Activated naive CD4-positive, alpha-beta T cell treated with anti-CD3 and anti-CD28 coated beads for 36 hours (primary cell): ENCODE data around the gene LIME1. TPM values are rescaled to one million over a fixed set of nuclear protein-coding genes. Genes with fewer than 3 reads are reported as not detected.

Experiments used
- CTCF ChIA-PET: fragments of 350-600 bp; sonication (Branson Sonifier 250); formaldehyde crosslinking; loops from one replicate; lab custom pipeline; 2021; ENCODE audit warnings: antibody characterized with exemption; lab: Charles Lee
- DNase-seq: peaks from one replicate; pipeline ENCODE4 v3.0.0-alpha.2; 2020
- H3K27ac Mint-ChIP-seq: one replicate; pipeline ENCODE4 v1.8.0; 2021; ENCODE audit warnings: mild to moderate bottlenecking, mixed read lengths
- H3K27me3 Mint-ChIP-seq: one replicate; pipeline ENCODE4 v1.8.0; 2021; ENCODE audit warnings: low read depth, mixed read lengths
- H3K36me3 Mint-ChIP-seq: one replicate; pipeline ENCODE4 v1.8.0; 2021; ENCODE audit warnings: low read depth, mixed read lengths
- H3K4me1 Mint-ChIP-seq: one replicate; pipeline ENCODE4 v1.8.0; 2021; ENCODE audit warnings: low read depth, mixed read lengths
- H3K4me3 Mint-ChIP-seq: one replicate; pipeline ENCODE4 v1.8.0; 2021; ENCODE audit warnings: mild to moderate bottlenecking, moderate library complexity, mixed read lengths
- H3K9me3 Mint-ChIP-seq: one replicate; pipeline ENCODE4 v1.8.0; 2021; ENCODE audit warnings: mixed read lengths
- intact Hi-C: fragments of 100-400 bp; cut with micrococcal nuclease; formaldehyde crosslinking; loops from one replicate; pipeline ENCODE4 v1.15.1; 2023
- total RNA-seq, 2 experiments: library from RNA; stranded (reverse); gene quantifications; one replicate each; pipeline ENCODE4 v1.2.3, GENCODE V29; 2021

The LIME1 gene
- total RNA-seq, 2 experiments from 2014 or later, result 3.1 to 4.1 TPM

GRCh38 chr20:63693083-63693732 lies 43.3 kb upstream of the LIME1 start:
- Mint-ChIP-seq H3K27me3 (no peaks in the 10 kb centered on the region), H3K27ac (no peak overlapping the region), H3K4me3 (no peak overlapping the region), H3K36me3 (peaks cover 7% of the 10 kb centered on the region), H3K9me3 (no peaks in the 10 kb centered on the region), H3K4me1 (peaks cover 24% of the 10 kb centered on the region)
- no peak for DNase-seq
- CTCF ChIA-PET, result no interaction called here
- intact Hi-C loops, result no loop called here

GRCh38 chr20:63693733-63694583 lies 42.5 kb upstream of the LIME1 start:
- Mint-ChIP-seq H3K4me3 (no peak overlapping the region), H3K9me3 (no peaks in the 10 kb centered on the region), H3K27ac (peak overlapping the region; percentile 36), H3K4me1 (peaks cover 29% of the 10 kb centered on the region), H3K36me3 (peaks cover 7% of the 10 kb centered on the region), H3K27me3 (no peaks in the 10 kb centered on the region)
- CTCF ChIA-PET, result interaction anchor here (0.5 kb wide), 1 partner anchor 86 kb away, joined by 4 read pairs; no protein-coding TSS in a partner anchor
- DNase-seq, result no peak
- intact Hi-C loops, result no loop called here

DNA sequence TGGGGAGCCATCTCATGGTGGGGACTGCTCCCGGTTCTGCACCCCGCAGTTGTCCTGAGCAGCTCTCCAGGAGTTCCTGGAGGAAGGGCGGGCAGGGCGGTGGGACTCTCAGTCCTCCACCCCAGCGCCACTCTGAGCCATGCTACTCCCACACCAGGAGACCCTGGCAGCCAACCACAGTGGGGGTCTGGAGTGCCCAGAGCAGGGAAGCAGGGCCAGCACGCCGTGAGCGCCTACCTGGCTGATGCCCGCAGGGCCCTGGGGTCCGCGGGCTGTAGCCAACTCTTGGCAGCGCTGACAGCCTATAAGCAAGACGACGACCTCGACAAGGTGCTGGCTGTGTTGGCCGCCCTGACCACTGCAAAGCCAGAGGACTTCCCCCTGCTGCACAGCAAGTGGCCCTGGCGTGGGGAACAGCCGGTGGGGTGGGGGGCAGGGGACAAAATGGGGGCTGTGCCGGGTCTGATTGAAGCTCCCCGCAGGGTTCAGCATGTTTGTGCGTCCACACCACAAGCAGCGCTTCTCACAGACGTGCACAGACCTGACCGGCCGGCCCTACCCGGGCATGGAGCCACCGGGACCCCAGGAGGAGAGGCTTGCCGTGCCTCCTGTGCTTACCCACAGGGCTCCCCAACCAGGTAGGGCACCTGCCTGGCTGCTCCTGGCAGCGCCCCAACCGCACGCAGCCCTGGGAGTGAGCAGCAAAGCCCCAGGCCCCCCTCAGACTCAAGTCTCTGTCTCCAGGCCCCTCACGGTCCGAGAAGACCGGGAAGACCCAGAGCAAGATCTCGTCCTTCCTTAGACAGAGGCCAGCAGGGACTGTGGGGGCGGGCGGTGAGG lies 41.7 kb upstream of the LIME1 start:
- Mint-ChIP-seq H3K27me3 (no peaks in the 10 kb centered on the region), H3K4me3 (no peak overlapping the region), H3K36me3 (peaks cover 7% of the 10 kb centered on the region), H3K9me3 (no peaks in the 10 kb centered on the region), H3K27ac (no peak overlapping the region), H3K4me1 (peaks cover 34% of the 10 kb centered on the region)
- CTCF ChIA-PET, result interaction anchor here (0.5 kb wide), 1 partner anchor 86 kb away, joined by 4 read pairs; no protein-coding TSS in a partner anchor
- no peak for DNase-seq
- intact Hi-C loops, result no loop called here

GRCh38 chr20:63695424-63696305 lies 40.8 kb upstream of the LIME1 start:
- intact Hi-C loops, result no loop called here
- Mint-ChIP-seq H3K4me3 (no peak overlapping the region), H3K36me3 (peaks cover 7% of the 10 kb centered on the region), H3K4me1 (peaks cover 39% of the 10 kb centered on the region), H3K27me3 (no peaks in the 10 kb centered on the region), H3K27ac (no peak overlapping the region), H3K9me3 (no peaks in the 10 kb centered on the region)
- CTCF ChIA-PET, result no interaction called here
- DNase-seq, result no peak

GRCh38 chr20:63696306-63696627 lies 40.2 kb upstream of the LIME1 start:
- CTCF ChIA-PET, result no interaction called here
- Mint-ChIP-seq H3K9me3 (no peaks in the 10 kb centered on the region), H3K27ac (no peak overlapping the region), H3K27me3 (no peaks in the 10 kb centered on the region), H3K4me1 (peaks cover 41% of the 10 kb centered on the region), H3K36me3 (peaks cover 7% of the 10 kb centered on the region), H3K4me3 (no peak overlapping the region)
- intact Hi-C loops, result no loop called here
- peak; percentile 58 for DNase-seq

DNA sequence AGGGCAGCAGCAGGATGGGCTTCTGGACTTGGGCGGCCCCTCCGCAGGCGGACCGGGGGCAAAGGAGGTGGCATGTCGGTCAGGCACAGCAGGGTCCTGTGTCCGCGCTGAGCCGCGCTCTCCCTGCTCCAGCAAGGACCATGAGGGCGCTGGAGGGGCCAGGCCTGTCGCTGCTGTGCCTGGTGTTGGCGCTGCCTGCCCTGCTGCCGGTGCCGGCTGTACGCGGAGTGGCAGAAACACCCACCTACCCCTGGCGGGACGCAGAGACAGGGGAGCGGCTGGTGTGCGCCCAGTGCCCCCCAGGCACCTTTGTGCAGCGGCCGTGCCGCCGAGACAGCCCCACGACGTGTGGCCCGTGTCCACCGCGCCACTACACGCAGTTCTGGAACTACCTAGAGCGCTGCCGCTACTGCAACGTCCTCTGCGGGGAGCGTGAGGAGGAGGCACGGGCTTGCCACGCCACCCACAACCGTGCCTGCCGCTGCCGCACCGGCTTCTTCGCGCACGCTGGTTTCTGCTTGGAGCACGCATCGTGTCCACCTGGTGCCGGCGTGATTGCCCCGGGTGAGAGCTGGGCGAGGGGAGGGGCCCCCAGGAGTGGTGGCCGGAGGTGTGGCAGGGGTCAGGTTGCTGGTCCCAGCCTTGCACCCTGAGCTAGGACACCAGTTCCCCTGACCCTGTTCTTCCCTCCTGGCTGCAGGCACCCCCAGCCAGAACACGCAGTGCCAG lies 39.7 kb upstream of the LIME1 start, which contains the start of gene TNFRSF6B:
TSS of gene TNFRSF6B (plus strand) at position 25 of the 729 bp plus-strand sequence. CDS start at position 141, 116 bp downstream.
- peaks cover 41% of the 10 kb centered on the region for H3K4me1 Mint-ChIP-seq
- peaks cover 4% of the 10 kb centered on the region for H3K36me3 Mint-ChIP-seq
- no peak for DNase-seq
- CTCF ChIA-PET, result interaction anchor here (1.2 to 1.3 kb wide), 2 partner anchors 11 to 23 kb away, joined by 3 to 5 read pairs; partner anchors contain the start of genes ARFRP1 and ZGPAT
- no peaks in the 10 kb centered on the region for H3K27me3 Mint-ChIP-seq
- H3K27ac Mint-ChIP-seq, result no peak within 1 kb of the TSS
- intact Hi-C loops, result no loop called here
- no peaks in the 10 kb centered on the region for H3K9me3 Mint-ChIP-seq
- H3K4me3 Mint-ChIP-seq, result peak within 1 kb of the TSS; percentile 32

GRCh38 chr20:63697357-63697867 lies 39.1 kb upstream of the LIME1 start:
- Mint-ChIP-seq H3K36me3 (peaks cover 4% of the 10 kb centered on the region), H3K4me1 (peaks cover 44% of the 10 kb centered on the region), H3K27me3 (no peaks in the 10 kb centered on the region), H3K27ac (no peak overlapping the region), H3K4me3 (peak overlapping the region; percentile 32), H3K9me3 (no peaks in the 10 kb centered on the region)
- CTCF ChIA-PET, result interaction anchor here (1.2 to 1.3 kb wide), 2 partner anchors 10 to 22 kb away, joined by 3 to 5 read pairs; partner anchors contain the start of genes ARFRP1 and ZGPAT
- intact Hi-C loops, result no loop called here
- DNase-seq, result no peak

- no peaks in the 10 kb centered on the region for H3K9me3 Mint-ChIP-seq
- peaks cover 44% of the 10 kb centered on the region for H3K4me1 Mint-ChIP-seq
- H3K4me3 Mint-ChIP-seq, result no peak overlapping the region
- no peaks in the 10 kb centered on the region for H3K27me3 Mint-ChIP-seq
- peaks cover 4% of the 10 kb centered on the region for H3K36me3 Mint-ChIP-seq
- intact Hi-C loops, result no loop called here
- CTCF ChIA-PET, result interaction anchor here (1.2 to 1.3 kb wide), 2 partner anchors 10 to 21 kb away, joined by 3 to 5 read pairs; partner anchors contain the start of genes ARFRP1 and ZGPAT
- no peak overlapping the region for H3K27ac Mint-ChIP-seq
- DNase-seq, result no peak
These were observed 38.5 kb upstream of the LIME1 start for GRCh38 chr20:63697868-63698545.

DNA sequence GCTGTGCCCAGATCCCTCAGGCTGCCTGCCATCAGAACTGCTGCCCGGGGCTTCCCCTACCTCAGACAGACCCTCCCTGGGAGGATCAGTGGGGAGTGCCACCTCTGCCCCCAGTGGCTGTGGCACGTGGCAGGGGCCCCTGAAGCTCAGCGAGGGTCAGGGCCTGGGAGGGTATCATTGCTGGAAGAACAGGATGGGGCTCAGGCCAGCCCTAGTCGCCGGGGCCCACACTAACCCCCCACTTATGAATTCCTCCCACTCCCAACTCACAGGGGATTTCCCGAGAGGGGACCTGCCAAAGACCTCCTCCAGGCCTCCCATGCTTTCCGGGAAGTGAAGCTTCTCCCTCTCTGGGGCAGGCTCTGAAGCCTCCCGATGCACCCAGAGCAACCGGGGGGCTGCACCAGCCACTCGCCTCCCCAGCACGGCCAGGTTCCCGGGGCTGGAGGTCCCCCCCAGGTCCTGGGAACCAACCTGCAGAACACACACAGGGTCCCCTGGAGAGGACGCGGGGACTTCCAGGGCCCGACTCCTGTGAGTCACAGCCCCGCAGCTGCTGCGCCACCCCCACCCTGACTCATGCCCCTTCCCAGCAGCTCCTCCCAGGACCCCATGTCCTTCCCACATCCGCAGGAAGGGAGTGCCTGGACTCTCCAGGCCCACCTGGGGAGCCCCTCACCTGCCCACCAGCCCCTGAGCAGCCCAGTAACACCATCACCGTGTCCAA lies 37.6 kb upstream of the LIME1 start:
- CTCF ChIA-PET, result no interaction called here
- Mint-ChIP-seq H3K9me3 (no peaks in the 10 kb centered on the region), H3K27me3 (no peaks in the 10 kb centered on the region), H3K36me3 (peaks cover under 1% of the 10 kb centered on the region), H3K4me1 (peaks cover 41% of the 10 kb centered on the region), H3K27ac (peak overlapping the region; percentile 91), H3K4me3 (no peak overlapping the region)
- peak; percentile 84 for DNase-seq
- intact Hi-C loops, result no loop called here
